GM18526 (cell line): ENCODE data around the gene A4GALT.

Source experiments
- POLR2A ChIP-seq: IDR thresholded peaks from 3 replicates; pipeline ENCODE4 v1.6.1; 2011; ENCODE audit not compliant: insufficient read length; ENCODE audit errors: extremely low read depth

A4GALT gene

GRCh38 chr22:42747701-42748513 lies 27.2 kb upstream of the A4GALT start:
- no peak for TF ChIP-seq POLR2A

- no peak for TF ChIP-seq POLR2A
These were observed 24.4 kb upstream of the A4GALT start for GRCh38 chr22:42745118-42745517.

GRCh38 chr22:42743501-42743991 lies 22.9 kb upstream of the A4GALT start:
- TF ChIP-seq POLR2A, result no peak

- no peak for TF ChIP-seq POLR2A
These were observed 22.3 kb upstream of the A4GALT start for GRCh38 chr22:42742940-42743339.

- TF ChIP-seq POLR2A, result no peak
These were observed 13.7 kb upstream of the A4GALT start for GRCh38 chr22:42734406-42734805.

GRCh38 chr22:42732081-42732480 lies 11.4 kb upstream of the A4GALT start:
- no peak for TF ChIP-seq POLR2A

GRCh38 chr22:42726811-42727210 lies 6.1 kb upstream of the A4GALT start:
- no peak for TF ChIP-seq POLR2A

GRCh38 chr22:42725606-42726355 lies 5.1 kb upstream of the A4GALT start:
- no peak for TF ChIP-seq POLR2A

GRCh38 chr22:42724062-42724461 lies 3.4 kb upstream of the A4GALT start:
- no peak for TF ChIP-seq POLR2A

- TF ChIP-seq POLR2A, result no peak
These were observed 370 bp upstream of the A4GALT start for GRCh38 chr22:42721045-42721434.

GRCh38 chr22:42719656-42720262 lies 911 bp downstream of the A4GALT start:
- no peak for TF ChIP-seq POLR2A

GRCh38 chr22:42719133-42719532 lies 1.5 kb downstream of the A4GALT start:
- no peak for TF ChIP-seq POLR2A

GRCh38 chr22:42717197-42717928 lies 3.3 kb downstream of the A4GALT start:
- no peak for TF ChIP-seq POLR2A

- no peak for TF ChIP-seq POLR2A
These were observed 4.0 kb downstream of the A4GALT start for GRCh38 chr22:42716649-42717127.

- no peak for TF ChIP-seq POLR2A
These were observed 4.4 kb downstream of the A4GALT start for GRCh38 chr22:42716221-42716620.

GRCh38 chr22:42714768-42715390 lies 5.8 kb downstream of the A4GALT start:
- no peak for TF ChIP-seq POLR2A
